Stimulated activated CD8-positive, alpha-beta memory T cell treated with anti-CD3 and anti-CD28 coated beads, Interleukin-15, amount 100 ng/mL, for 24 hours (primary cell): ENCODE measurements around the gene KCNJ9.
"Not testable (repeated sequence)": the region's sequence is repeated elsewhere in the genome, so short reads cannot be mapped to it uniquely, and the experiment has no call there.

Experiments
- DNase-seq: peaks from one replicate; pipeline ENCODE4 v3.0.0-alpha.2; 2020; ENCODE audit warnings: low read depth

The KCNJ9 gene

GRCh38 chr1:160081261-160081936 lies at the start of gene KCNJ9:
KCNJ9 (plus strand) TSS chr1:160081538; CDS start chr1:160084031, 2,493 bp downstream.
- DNase-seq = no peak

- DNase-seq = no peak
These were observed 49.0 kb upstream of the KCNJ9 start for GRCh38 chr1:160032165-160032820.

- DNase-seq = no peak
These were observed 40.9 kb upstream of the KCNJ9 start for GRCh38 chr1:160040476-160040875.

- no peak for DNase-seq
These were observed 37.8 kb upstream of the KCNJ9 start for GRCh38 chr1:160043543-160043942.

- no peak for DNase-seq
These were observed 35.7 kb upstream of the KCNJ9 start for GRCh38 chr1:160045653-160046052.

- DNase-seq = no peak
These were observed 34.7 kb upstream of the KCNJ9 start for GRCh38 chr1:160046494-160047110.

GRCh38 chr1:160047111-160047991 lies 34.0 kb upstream of the KCNJ9 start:
- no peak for DNase-seq

- no peak for DNase-seq
These were observed 33.0 kb upstream of the KCNJ9 start for GRCh38 chr1:160048335-160048734.

GRCh38 chr1:160049101-160049500 lies 32.2 kb upstream of the KCNJ9 start:
- DNase-seq = no peak

GRCh38 chr1:160050182-160050581 lies 31.2 kb upstream of the KCNJ9 start:
- not testable (repeated sequence) for DNase-seq

GRCh38 chr1:160050619-160051018 lies 30.7 kb upstream of the KCNJ9 start:
- DNase-seq = no peak

GRCh38 chr1:160052936-160053335 lies 28.4 kb upstream of the KCNJ9 start:
- DNase-seq = no peak

GRCh38 chr1:160053548-160054365 lies 27.6 kb upstream of the KCNJ9 start:
- no peak for DNase-seq

- no peak for DNase-seq
These were observed 24.6 kb upstream of the KCNJ9 start for GRCh38 chr1:160056648-160057169.

- no peak for DNase-seq
These were observed 23.3 kb upstream of the KCNJ9 start for GRCh38 chr1:160058087-160058486.

- no peak for DNase-seq
These were observed 19.7 kb upstream of the KCNJ9 start for GRCh38 chr1:160061369-160062229.

- no peak for DNase-seq
These were observed 19.2 kb upstream of the KCNJ9 start for GRCh38 chr1:160062230-160062532.

- no peak for DNase-seq
These were observed 18.2 kb upstream of the KCNJ9 start for GRCh38 chr1:160063176-160063575.

- DNase-seq = no peak
These were observed 17.2 kb upstream of the KCNJ9 start for GRCh38 chr1:160064164-160064563.

GRCh38 chr1:160064746-160065145 lies 16.6 kb upstream of the KCNJ9 start:
- DNase-seq = no peak
